ACC112 (cell line): ENCODE data around the gene ENTPD2.

Source experiments
- H2AFZ ChIP-seq: fragments of 200-600 bp; sonication (generic); one replicate; pipeline ENCODE4 v1.6.0; 2017; ENCODE audit warnings: antibody characterized with exemption, low read length; ENCODE audit not compliant: unreplicated experiment
- H3K27ac ChIP-seq: fragments of 200-600 bp; sonication (generic); 2 replicates; pipeline ENCODE4 v1.5.1; 2014; ENCODE audit warnings: low read depth, mild to moderate bottlenecking, antibody characterized with exemption, low read length, moderate library complexity
- H3K27me3 ChIP-seq: fragments of 200-600 bp; sonication (generic); 2 replicates; pipeline ENCODE4 v1.6.1; 2014; ENCODE audit warnings: mild to moderate bottlenecking, antibody characterized with exemption, low read length, moderate library complexity, mixed read lengths; ENCODE audit not compliant: insufficient read depth
- H3K36me3 ChIP-seq: fragments of 200-600 bp; sonication (generic); 2 replicates; pipeline ENCODE4 v1.6.1; 2016; ENCODE audit warnings: mild to moderate bottlenecking, antibody characterized with exemption, low read length, moderate library complexity, mixed read lengths; ENCODE audit not compliant: insufficient read depth
- H3K4me1 ChIP-seq: fragments of 200-600 bp; sonication (generic); one replicate; pipeline ENCODE4 v1.6.1; 2016; ENCODE audit warnings: low read length, mixed read lengths; ENCODE audit not compliant: insufficient read depth, unreplicated experiment, control insufficient read depth
- H3K4me3 ChIP-seq: fragments of 200-600 bp; sonication (generic); 2 replicates; pipeline ENCODE4 v1.5.1; 2014; ENCODE audit warnings: mild to moderate bottlenecking, low read depth, low read length
- H3K79me2 ChIP-seq: fragments of 200-600 bp; sonication (generic); one replicate; pipeline ENCODE4 v1.6.0; 2016; ENCODE audit warnings: low read length; ENCODE audit not compliant: control insufficient read depth, unreplicated experiment, insufficient read depth

The ENTPD2 gene

GRCh38 chr9:137051145-137051724 is 2.6 kb downstream of the ENTPD2 start:
- H3K27me3 ChIP-seq: peaks cover 38% of the 10 kb centered on the region

GRCh38 chr9:137050570-137050969 is 3.3 kb downstream of the ENTPD2 start:
- H2AFZ ChIP-seq: no peak overlapping the region
- no peak overlapping the region for H3K27ac ChIP-seq
- H3K4me1 ChIP-seq: peaks cover 6% of the 10 kb centered on the region
- no peak overlapping the region for H3K4me3 ChIP-seq
- no peaks in the 10 kb centered on the region for H3K36me3 ChIP-seq
- H3K27me3 ChIP-seq: peaks cover 38% of the 10 kb centered on the region
- H3K79me2 ChIP-seq: no peaks in the 10 kb centered on the region

More at GRCh38 chr9:137051145-137051724, 2.6 kb downstream of the ENTPD2 start:
- Histone ChIP-seq H3K79me2 (no peaks in the 10 kb centered on the region), H3K4me1 (peaks cover 10% of the 10 kb centered on the region), H3K36me3 (no peaks in the 10 kb centered on the region), H3K4me3 (no peak overlapping the region), H3K27ac (no peak overlapping the region), H2AFZ (no peak overlapping the region)

- peaks cover 38% of the 10 kb centered on the region for H3K27me3 ChIP-seq
- H3K36me3 ChIP-seq: no peaks in the 10 kb centered on the region
- no peak overlapping the region for H2AFZ ChIP-seq
- H3K27ac ChIP-seq: no peak overlapping the region
- H3K4me1 ChIP-seq: no peaks in the 10 kb centered on the region
- H3K4me3 ChIP-seq: no peak overlapping the region
- H3K79me2 ChIP-seq: peaks cover 3% of the 10 kb centered on the region
These were observed 4.1 kb downstream of the ENTPD2 start for GRCh38 chr9:137049544-137050449.

- Histone ChIP-seq H3K4me1 (peaks cover 4% of the 10 kb centered on the region), H3K36me3 (no peaks in the 10 kb centered on the region), H3K79me2 (peaks cover 12% of the 10 kb centered on the region), H3K27me3 (peaks cover 30% of the 10 kb centered on the region), H3K4me3 (no peak overlapping the region), H3K27ac (no peak overlapping the region), H2AFZ (no peak overlapping the region)
These were observed 5.0 kb downstream of the ENTPD2 start for GRCh38 chr9:137048655-137049543.

DNA sequence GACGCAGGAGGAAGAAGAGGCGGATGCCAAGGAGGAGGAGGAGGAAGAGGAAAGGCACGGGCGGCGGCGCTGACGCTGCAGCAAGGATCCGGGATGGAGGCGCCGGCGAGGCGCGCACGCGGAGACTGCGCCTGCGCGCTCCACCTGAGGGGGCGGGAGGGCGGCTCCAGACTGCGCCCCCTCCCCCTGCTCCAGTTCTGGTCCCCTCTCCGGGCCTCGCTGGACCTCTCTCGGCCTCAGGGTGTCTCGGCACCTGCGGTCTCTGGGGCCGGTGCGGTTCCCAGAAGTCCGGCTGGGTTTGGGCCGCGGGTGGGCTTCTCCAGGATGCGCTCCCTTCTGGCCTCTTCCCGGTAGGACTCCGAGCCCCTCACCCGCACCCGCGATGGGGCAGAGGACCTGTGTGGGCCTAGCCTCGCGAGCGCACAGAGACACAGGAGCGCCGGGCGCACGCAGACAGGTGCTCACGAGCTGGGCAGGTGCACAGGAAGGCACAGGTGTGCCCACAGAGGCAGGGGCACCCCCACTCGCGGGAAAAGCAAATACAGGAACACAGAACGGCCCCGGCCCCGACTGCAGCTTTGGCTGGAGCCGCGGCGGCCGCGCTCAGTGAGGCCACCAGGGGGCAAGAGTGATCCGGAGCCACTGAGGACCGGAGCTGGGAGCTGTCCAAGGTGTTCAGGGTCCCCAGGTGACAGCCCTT is 7.6 kb downstream of the ENTPD2 start, which contains the start of gene NPDC1:
Gene NPDC1 (minus strand): TSS at position 90 of the 700 bp plus-strand sequence. CDS start 188 bp downstream, outside the sequence.
- Histone ChIP-seq H3K4me3 (peak within 1 kb of the TSS; percentile 91), H3K4me1 (peaks cover 4% of the 10 kb centered on the region), H3K27me3 (peaks cover 11% of the 10 kb centered on the region; the same call in 1 of the 2 replicates), H3K27ac (no peak within 1 kb of the TSS), H3K79me2 (peaks cover 20% of the 10 kb centered on the region), H2AFZ (peak within 1 kb of the TSS; percentile 85), H3K36me3 (no peaks in the 10 kb centered on the region)

DNA sequence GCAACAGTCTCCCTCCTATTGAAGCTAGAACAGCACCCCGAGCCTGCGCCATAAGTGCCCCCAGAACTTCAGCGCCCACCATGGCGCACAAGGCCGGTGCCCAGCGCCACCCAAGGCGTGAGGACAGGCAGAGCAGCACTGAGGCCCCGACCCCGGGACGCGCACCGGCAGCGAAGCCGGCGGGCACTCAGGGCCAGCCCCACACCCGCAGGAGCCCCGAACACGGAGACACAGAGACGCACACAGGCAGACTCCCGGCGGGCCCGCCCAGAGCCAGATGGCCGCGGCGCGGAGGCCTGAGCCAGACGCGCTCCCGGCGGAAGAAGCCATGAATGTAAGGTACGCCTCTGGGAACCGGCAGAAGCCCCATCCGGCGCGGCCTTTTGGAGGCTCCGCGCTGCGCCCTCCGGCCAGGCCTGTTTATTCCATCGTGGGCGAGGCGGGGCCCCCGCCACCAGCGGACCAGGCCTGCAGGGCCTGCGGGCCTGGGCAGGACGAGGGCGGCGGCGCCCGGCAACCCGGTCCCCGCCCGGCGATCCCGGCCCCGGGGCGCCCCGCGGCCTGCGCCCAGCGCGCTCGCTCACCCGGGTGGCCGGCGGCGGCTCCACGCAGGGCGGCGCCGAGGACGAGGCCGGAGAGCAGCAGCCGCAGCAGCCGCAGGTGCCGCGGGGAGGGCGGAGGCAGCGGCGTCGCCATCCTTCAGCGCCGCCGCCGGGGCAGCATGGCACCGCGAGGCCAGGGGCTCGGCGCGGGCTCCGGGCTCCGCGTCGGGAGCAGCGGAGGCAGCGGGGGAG is 8.4 kb downstream of the ENTPD2 start:
- Histone ChIP-seq H3K36me3 (no peaks in the 10 kb centered on the region), H3K27me3 (peaks cover 11% of the 10 kb centered on the region; the same call in 1 of the 2 replicates), H2AFZ (peak overlapping the region; percentile 85), H3K4me3 (peak overlapping the region; percentile 91), H3K79me2 (peaks cover 20% of the 10 kb centered on the region), H3K4me1 (peaks cover 4% of the 10 kb centered on the region), H3K27ac (no peak overlapping the region)

DNA sequence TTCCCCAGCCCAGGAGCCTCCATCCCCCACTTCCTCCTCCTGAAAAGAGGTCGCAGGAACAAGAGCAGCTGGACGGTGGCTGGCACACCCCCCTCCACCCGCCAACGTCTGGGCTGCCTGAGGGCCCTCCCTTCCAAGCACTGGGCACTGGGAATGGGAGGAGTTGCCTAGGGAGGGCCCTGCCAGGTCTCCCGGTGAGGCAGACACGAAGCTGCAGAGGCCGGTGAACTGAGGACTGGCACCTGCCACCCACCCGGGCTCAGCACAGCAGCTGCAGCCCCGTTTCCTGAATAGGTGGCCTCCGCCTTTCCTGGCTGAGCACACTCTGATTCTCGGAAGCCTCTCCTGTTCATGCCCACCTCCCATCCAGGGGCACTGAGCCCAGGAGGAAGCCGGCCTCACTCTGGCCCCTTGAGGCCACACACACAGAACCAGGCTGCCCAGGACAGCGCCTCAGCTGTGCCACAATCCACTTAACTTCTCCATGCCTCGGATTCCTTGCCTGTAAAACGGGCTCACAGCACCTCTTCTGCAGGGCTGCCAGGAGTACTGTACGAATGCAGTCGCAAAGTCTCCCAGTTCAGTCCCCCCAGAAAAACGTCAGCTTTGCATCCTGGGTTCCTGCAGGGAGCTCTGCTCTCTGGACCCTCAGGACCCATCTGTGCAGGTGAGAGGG is 9.2 kb downstream of the ENTPD2 start:
- H3K4me1 ChIP-seq: peaks cover 4% of the 10 kb centered on the region
- H3K36me3 ChIP-seq: no peaks in the 10 kb centered on the region
- peak overlapping the region; percentile 91 for H3K4me3 ChIP-seq
- no peak overlapping the region for H3K27ac ChIP-seq
- no peak overlapping the region for H2AFZ ChIP-seq
- peaks cover 20% of the 10 kb centered on the region for H3K79me2 ChIP-seq
- H3K27me3 ChIP-seq: peaks cover 5% of the 10 kb centered on the region; the same call in 1 of the 2 replicates

DNA sequence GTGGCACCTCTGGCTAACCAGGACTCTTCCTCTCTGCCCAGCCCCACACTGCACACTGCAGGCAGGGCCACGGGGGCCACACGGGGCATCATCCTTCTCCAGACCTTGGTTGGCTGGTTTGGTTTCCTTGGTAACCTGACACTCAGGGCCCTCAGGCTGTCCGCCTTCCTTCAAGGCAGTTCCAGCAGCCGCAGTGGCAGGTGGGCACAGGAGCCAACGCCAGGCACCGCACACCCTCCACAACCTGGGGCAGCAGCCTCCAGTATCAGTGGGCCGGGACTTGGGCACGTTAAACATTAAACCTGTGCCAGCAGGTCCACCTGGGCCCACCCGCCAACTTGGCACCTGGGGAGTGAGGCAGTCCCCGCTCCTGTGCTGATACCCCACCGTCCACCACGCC is 9.8 kb downstream of the ENTPD2 start:
- H3K27ac ChIP-seq: no peak overlapping the region
- H3K79me2 ChIP-seq: peaks cover 20% of the 10 kb centered on the region
- H2AFZ ChIP-seq: no peak overlapping the region
- H3K27me3 ChIP-seq: no peaks in the 10 kb centered on the region
- no peaks in the 10 kb centered on the region for H3K36me3 ChIP-seq
- H3K4me3 ChIP-seq: no peak overlapping the region; the same call in 1 of the 2 replicates
- H3K4me1 ChIP-seq: peaks cover 4% of the 10 kb centered on the region
